Measurements from ENCODE around the gene EIF2B2. TPM values are rescaled to one million over a fixed set of nuclear protein-coding genes. Genes with fewer than 3 reads are reported as not detected.

The EIF2B2 gene
- total and polyA plus RNA-seq, 2 experiments from 2014 or later, result 40.6 to 50.2 TPM

DNA sequence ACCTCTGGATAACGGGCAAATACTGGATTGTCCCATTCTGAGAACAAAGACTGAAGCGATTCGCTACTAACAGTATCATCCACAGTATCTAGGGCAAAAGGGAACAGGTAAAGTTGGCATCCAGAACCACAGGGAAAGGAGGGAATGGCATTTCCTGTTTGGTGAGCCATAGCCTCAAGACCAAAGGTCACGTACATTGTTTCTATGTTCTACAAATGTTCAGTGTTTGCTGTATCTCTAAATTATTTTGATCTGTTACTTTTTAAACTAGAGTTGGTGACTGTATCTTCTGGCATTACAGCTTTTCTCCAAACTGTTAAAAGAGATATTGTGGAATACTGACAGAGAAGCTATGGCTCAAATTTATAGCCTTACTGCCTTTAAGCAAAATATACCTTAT lies 38.9 kb downstream of the EIF2B2 start:
- Histone ChIP-seq H3F3A (ENCODE audit: insufficient read depth) (peaks cover 12% of the 10 kb centered on the region; the same call in 1 of the 2 replicates), H3K27me3 (replicated peaks; ENCODE audit: insufficient read depth) (no peaks in the 10 kb centered on the region), H3K4me3 (no peak overlapping the region), H3K9me2 (ENCODE audit: insufficient read depth) (no peaks in the 10 kb centered on the region), H3K9ac (no peak overlapping the region), H3K36me3 (ENCODE audit: low read depth) (peaks cover 11% of the 10 kb centered on the region; the same call in 1 of the 2 replicates), H3K4me1 (ENCODE audit: insufficient read depth) (peaks cover 25% of the 10 kb centered on the region), H3K27ac (no peak overlapping the region), H2AFZ (no peak overlapping the region), H3K79me2 (ENCODE audit: insufficient read depth) (peaks cover 28% of the 10 kb centered on the region; the same call in 1 of the 2 replicates), H3K4me2 (ENCODE audit: unreplicated experiment) (no peak overlapping the region), H4K20me1 (ENCODE audit: insufficient read depth) (no peaks in the 10 kb centered on the region), H3K9me3 (ENCODE audit: low read depth) (no peaks in the 10 kb centered on the region)
- DNase-seq, result no peak
- WGBS, 2 experiments (ENCODE audit: low coverage in 1 of 2, low lambda C conversion rate in 2 of 2, missing lambda C conversion rate in 2 of 2), result 86 to 92% methylated on average over 4 of the region's 4 CpGs
- in situ Hi-C loops (cut with MboI), result no loop called here
- TF ChIP-seq EZH2phosphoT487 (IDR thresholded peaks at IDR 0.05; ENCODE audit: insufficient read depth, low read depth) (no peak), EZH2 (IDR thresholded peaks at IDR 0.05; ENCODE audit: insufficient read depth, poor library complexity, severe bottlenecking) (no peak)

DNA sequence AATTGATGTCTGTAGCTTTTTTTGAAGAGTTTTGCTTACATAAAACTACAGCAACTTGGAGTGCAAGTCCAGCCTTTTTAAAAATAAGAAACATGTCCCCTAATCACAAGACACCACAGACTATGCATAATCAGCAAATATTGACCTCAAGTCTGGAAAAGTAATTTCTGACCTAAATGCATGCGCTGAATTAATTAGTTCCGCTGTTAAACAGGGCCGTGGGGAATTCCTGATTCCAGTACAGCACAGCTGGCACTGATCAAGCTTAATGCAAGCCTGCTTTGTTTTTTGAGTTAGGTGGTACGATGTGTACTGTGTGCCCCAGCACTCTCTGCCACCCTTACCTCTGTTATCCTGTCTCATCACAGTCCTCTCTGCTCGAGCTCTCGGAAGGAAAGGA lies 39.3 kb downstream of the EIF2B2 start:
- H4K20me1 ChIP-seq (ENCODE audit: insufficient read depth), result no peaks in the 10 kb centered on the region
- no peaks in the 10 kb centered on the region for H3K9me2 ChIP-seq (ENCODE audit: insufficient read depth)
- no peak overlapping the region for H3K27ac ChIP-seq
- no peak overlapping the region for H3K4me3 ChIP-seq
- no peaks in the 10 kb centered on the region for H3K9me3 ChIP-seq (ENCODE audit: low read depth)
- peaks cover 11% of the 10 kb centered on the region; the same call in 1 of the 2 replicates for H3K36me3 ChIP-seq (ENCODE audit: low read depth)
- TF ChIP-seq EZH2 (IDR thresholded peaks at IDR 0.05; ENCODE audit: insufficient read depth, poor library complexity, severe bottlenecking) (no peak), EZH2phosphoT487 (IDR thresholded peaks at IDR 0.05; ENCODE audit: insufficient read depth, low read depth) (no peak)
- peaks cover 28% of the 10 kb centered on the region; the same call in 1 of the 2 replicates for H3K79me2 ChIP-seq (ENCODE audit: insufficient read depth)
- H3K27me3 ChIP-seq (replicated peaks; ENCODE audit: insufficient read depth), result no peaks in the 10 kb centered on the region
- in situ Hi-C loops (cut with MboI), result no loop called here
- no peak overlapping the region for H3K4me2 ChIP-seq (ENCODE audit: unreplicated experiment)
- no peak for DNase-seq
- H2AFZ ChIP-seq, result no peak overlapping the region
- H3K9ac ChIP-seq, result no peak overlapping the region
- H3K4me1 ChIP-seq (ENCODE audit: insufficient read depth), result peaks cover 29% of the 10 kb centered on the region
- WGBS, 2 experiments (ENCODE audit: low coverage in 1 of 2, low lambda C conversion rate in 2 of 2, missing lambda C conversion rate in 2 of 2), result 33% methylated on average over 6 of the region's 6 CpGs
- peaks cover 17% of the 10 kb centered on the region for H3F3A ChIP-seq (ENCODE audit: insufficient read depth)

DNA sequence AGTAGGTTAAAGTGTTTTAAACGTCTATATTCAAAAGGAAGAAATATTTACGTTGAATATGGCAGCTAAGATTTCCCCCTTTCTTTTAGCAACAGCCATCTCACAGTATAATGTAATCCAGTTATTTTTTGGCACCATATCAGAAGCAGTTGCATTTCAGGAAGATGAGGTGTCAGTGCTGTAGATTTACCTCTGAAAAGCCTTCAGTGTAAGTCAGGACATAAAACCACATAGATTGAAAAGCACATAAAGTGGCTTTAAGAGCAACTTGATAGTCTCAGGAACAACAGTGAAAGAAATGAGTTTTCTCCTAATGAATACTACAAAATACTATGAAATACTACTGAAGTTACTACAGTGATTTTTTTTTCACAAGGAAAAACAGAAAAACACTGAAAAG lies 41.6 kb downstream of the EIF2B2 start:
- H3K4me2 ChIP-seq (ENCODE audit: unreplicated experiment), result peak overlapping the region; percentile 48
- no peaks in the 10 kb centered on the region for H3K9me3 ChIP-seq (ENCODE audit: low read depth)
- H3K36me3 ChIP-seq (ENCODE audit: low read depth), result peaks cover 7% of the 10 kb centered on the region; the same call in 1 of the 2 replicates
- in situ Hi-C loops (cut with MboI), result no loop called here
- 44 to 48% methylated on average over 2 of the region's 2 CpGs for WGBS, 2 experiments (ENCODE audit: low coverage in 1 of 2, low lambda C conversion rate in 2 of 2, missing lambda C conversion rate in 2 of 2)
- H3K9ac ChIP-seq, result 0 out of 2 replicates have a peak overlapping the region, but pooled peaks have one; percentile 3
- no peaks in the 10 kb centered on the region for H3K9me2 ChIP-seq (ENCODE audit: insufficient read depth)
- H3K79me2 ChIP-seq (ENCODE audit: insufficient read depth), result peaks cover 28% of the 10 kb centered on the region; the same call in 1 of the 2 replicates
- TF ChIP-seq EZH2phosphoT487 (IDR thresholded peaks at IDR 0.05; ENCODE audit: insufficient read depth, low read depth) (no peak), EZH2 (IDR thresholded peaks at IDR 0.05; ENCODE audit: insufficient read depth, poor library complexity, severe bottlenecking) (no peak)
- 0 out of 2 replicates have a peak overlapping the region, but pooled peaks have one; percentile 1 for H3K4me3 ChIP-seq
- H3F3A ChIP-seq (ENCODE audit: insufficient read depth), result peaks cover 39% of the 10 kb centered on the region
- peak; percentile 75 for DNase-seq
- H3K27ac ChIP-seq, result peak overlapping the region; percentile 6; the same call in 1 of the 2 replicates
- H4K20me1 ChIP-seq (ENCODE audit: insufficient read depth), result no peaks in the 10 kb centered on the region
- H2AFZ ChIP-seq, result no peak overlapping the region
- no peaks in the 10 kb centered on the region for H3K27me3 ChIP-seq (replicated peaks; ENCODE audit: insufficient read depth)
- H3K4me1 ChIP-seq (ENCODE audit: insufficient read depth), result peaks cover 52% of the 10 kb centered on the region

DNA sequence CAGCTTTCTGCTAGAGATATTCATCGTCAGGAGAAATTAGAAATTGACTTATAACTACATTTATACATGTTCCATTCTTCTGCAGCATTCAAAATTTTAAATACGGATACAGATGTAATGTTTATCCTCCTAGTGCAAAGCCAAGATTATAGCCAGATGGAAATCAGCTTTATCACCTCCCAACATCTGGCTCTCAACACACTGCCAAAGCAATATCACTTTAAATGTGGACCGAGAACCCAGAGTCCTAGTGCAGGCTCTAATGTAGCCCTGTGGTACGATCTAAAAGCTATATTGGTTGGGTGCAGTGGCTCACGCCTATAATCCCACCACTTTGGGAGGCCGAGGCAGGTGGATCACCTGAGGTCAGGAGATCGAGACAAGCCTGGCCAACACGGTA lies 42.0 kb downstream of the EIF2B2 start:
- no peak for DNase-seq
- 42 to 47% methylated on average over 8 of the region's 8 CpGs for WGBS, 2 experiments (ENCODE audit: low coverage in 1 of 2, low lambda C conversion rate in 2 of 2, missing lambda C conversion rate in 2 of 2)
- H4K20me1 ChIP-seq (ENCODE audit: insufficient read depth), result no peaks in the 10 kb centered on the region
- 0 out of 2 replicates have a peak overlapping the region, but pooled peaks have one; percentile 3 for H3K9ac ChIP-seq
- H3F3A ChIP-seq (ENCODE audit: insufficient read depth), result peaks cover 44% of the 10 kb centered on the region
- H3K27ac ChIP-seq, result peak overlapping the region; percentile 6; the same call in 1 of the 2 replicates
- H2AFZ ChIP-seq, result no peak overlapping the region
- peaks cover 28% of the 10 kb centered on the region; the same call in 1 of the 2 replicates for H3K79me2 ChIP-seq (ENCODE audit: insufficient read depth)
- H3K4me3 ChIP-seq, result 0 out of 2 replicates have a peak overlapping the region, but pooled peaks have one; percentile 1
- TF ChIP-seq EZH2phosphoT487 (IDR thresholded peaks at IDR 0.05; ENCODE audit: insufficient read depth, low read depth) (no peak), EZH2 (IDR thresholded peaks at IDR 0.05; ENCODE audit: insufficient read depth, poor library complexity, severe bottlenecking) (no peak)
- in situ Hi-C loops (cut with MboI), result no loop called here
- H3K9me3 ChIP-seq (ENCODE audit: low read depth), result no peaks in the 10 kb centered on the region
- H3K4me2 ChIP-seq (ENCODE audit: unreplicated experiment), result peak overlapping the region; percentile 48
- H3K36me3 ChIP-seq (ENCODE audit: low read depth), result peaks cover 7% of the 10 kb centered on the region; the same call in 1 of the 2 replicates
- H3K27me3 ChIP-seq (replicated peaks; ENCODE audit: insufficient read depth), result no peaks in the 10 kb centered on the region
- no peaks in the 10 kb centered on the region for H3K9me2 ChIP-seq (ENCODE audit: insufficient read depth)
- H3K4me1 ChIP-seq (ENCODE audit: insufficient read depth), result peaks cover 56% of the 10 kb centered on the region
